NOMO-1 treated with DMSO at 0.1 percent for 48 hours (cell line): ENCODE measurements around the gene CASP3.
A peak's percentile ranks its signal among the peaks of the same experiment; 100 is the strongest.

Experiments
- DNase-seq: peaks from one replicate; lab custom pipeline; 2025; ENCODE audit not compliant: unreplicated experiment; lab: John Stamatoyannopoulos, UW

Gene CASP3

GRCh38 chr4:184649026-184649970, at the start of gene CASP3, which contains the start of gene PRIMPOL:
Gene CASP3 (minus strand): TSS chr4:184649447. CDS start chr4:184638453, 10,994 bp downstream.
Gene PRIMPOL (plus strand): TSS chr4:184649738. CDS start chr4:184657141, 7,403 bp downstream.
- DNase-seq: peak; percentile 98

- no peak for DNase-seq
These were observed 48.7 kb upstream of the CASP3 start for GRCh38 chr4:184697956-184698355.

DNA sequence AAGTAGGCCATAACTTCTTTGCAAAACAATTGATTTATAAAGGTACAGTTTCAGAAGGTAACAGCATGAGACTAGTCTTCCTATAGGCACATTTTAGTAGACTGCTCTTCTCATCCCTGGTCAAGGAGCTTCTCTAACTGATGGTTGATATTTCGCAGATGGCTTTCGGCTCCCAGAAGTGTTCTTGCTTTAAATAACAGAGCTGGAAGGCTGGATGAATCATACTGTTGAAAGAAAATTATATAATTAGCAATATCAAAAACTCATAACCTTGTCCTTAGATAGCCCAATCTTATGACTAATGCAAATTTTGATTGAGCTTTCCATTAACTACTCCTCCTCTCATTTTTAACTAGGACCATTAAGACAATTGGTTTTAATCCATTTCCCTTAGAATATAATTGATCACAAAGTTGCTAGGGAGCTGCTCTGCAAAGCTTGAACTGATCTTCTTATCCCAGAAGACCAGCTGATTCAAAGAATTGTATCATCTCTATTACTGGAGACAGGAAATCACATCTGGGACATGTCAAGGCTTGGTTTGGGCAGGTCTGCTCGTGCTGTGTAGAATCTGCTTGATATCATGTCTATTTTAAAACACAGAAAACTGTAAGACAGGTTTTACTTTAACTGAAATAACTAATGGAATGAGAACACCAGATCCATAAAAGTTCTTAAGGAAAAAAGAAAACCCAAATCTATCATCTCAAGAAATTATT, 46.1 kb upstream of the CASP3 start:
- no peak for DNase-seq

DNA sequence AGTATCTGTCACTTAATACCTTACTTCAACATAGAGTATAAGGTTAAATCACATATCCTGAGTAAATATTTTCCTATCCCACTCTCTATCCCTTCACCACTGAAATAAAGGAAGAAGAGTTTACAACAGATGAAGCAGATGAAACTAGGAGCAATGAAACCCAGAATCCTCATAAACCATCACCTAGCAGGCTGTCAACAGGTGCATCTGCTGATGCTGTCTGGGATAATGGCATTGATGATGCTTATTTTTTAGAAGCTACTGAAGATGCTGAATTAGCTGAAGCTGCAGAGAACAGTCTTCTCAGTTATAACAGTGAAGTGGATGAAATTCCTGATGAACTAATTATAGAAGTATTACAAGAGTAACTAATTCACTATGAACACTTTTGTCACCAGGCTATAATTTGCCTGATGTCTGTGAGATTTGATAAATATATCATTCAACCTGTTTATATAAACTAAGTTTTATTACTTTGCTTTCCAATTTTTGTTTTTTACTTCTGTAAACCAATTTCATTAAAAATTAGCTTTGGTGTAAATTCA, 45.2 kb upstream of the CASP3 start:
- DNase-seq: no peak

DNA sequence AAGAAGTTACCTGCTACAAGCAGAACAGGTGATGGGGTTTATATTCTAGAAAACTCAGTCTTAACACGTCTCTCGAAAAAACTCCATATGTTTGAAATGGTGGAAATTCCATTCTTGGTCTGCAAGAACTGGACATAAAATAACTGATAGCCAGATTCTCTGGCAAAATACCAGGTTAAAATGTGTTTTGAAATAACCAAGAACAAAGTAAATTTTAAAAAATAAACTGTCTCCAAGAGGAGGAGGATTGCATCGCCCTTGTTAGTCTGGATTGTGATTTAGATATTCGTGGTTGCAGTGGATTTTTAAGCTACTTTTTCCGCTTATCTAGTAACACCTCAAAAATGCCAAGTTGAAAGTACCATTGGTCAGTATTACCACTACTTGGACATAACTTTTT, 43.8 kb upstream of the CASP3 start:
- no peak for DNase-seq

DNA sequence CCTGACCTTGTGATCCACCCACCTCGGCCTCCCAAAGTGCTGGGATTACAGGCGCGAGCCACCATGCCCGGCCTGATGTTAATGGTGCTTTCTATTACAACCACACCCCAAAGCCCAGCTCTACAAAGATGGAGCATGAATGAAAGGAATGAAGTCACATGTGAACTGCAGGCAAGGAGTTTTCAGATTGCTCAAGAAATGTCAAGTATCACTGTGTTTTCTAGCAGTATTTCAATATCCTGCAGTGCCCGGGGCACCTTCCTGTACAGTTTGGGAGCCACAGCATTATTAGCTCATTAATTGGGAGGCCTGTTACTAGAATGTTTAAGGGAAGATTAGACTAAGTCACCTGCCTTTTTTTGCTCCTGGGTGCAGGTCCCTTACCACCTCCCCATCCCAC, 40.4 kb upstream of the CASP3 start:
- DNase-seq: no peak

DNA sequence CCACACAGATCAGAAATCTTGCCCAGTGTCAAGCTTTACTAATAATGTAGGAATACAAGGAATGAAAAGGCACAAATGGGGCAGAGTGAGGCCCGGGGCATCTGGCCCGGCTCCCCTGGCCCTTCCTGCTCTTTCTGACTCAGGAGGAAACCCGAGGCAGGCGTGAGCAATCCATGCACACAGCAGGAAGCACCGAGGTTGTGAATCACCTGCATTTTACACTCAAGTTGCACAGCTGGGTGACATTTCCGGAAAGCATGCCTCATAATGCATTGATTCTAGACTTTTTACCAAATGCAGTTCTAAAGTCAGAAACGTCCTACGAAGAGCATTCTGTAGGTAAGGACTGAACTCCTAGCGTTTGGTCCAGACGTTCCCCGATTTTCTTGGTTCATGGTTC, 39.2 kb upstream of the CASP3 start:
- no peak for DNase-seq

GRCh38 chr4:184688005-184688404, 38.8 kb upstream of the CASP3 start:
- DNase-seq: no peak

DNA sequence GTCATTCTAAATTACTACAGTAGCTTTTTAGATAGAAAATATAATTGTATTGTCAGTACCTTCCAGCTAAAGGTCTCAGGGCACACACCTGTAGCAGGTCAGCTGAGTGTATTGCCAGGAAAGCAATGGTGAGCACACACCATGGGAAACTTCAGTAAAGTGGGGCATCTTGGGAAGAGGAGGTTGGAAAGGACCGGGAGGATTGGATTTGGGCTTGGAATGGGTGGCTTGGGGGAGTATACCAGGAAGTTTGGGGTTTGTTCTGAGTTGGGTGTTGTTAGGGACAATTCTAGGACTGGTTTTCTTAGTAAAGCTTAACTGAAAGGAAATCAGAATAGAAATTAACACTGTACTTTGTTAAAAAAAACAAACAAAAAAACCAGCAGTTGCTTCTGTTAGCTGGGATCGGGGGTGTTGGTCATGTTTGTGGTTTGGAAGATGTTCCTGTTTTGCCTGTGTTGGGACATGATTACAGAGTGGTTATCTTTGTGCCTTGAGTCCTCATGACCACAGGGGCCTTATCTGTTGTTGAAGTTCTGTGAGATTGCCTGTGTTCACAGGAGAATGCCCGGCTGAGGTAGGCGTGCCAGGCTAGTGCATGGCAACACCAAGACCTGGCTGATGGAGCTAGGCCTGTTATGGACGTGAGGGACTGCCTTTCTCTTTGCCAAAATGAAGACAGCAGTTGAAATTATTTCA, 35.4 kb upstream of the CASP3 start:
- DNase-seq: peak; percentile 94

- DNase-seq: no peak
These were observed 32.7 kb upstream of the CASP3 start for GRCh38 chr4:184681916-184682315.

- DNase-seq: no peak
These were observed 31.5 kb upstream of the CASP3 start for GRCh38 chr4:184680698-184681097.

GRCh38 chr4:184675821-184676492, 26.7 kb upstream of the CASP3 start:
- no peak for DNase-seq

- DNase-seq: no peak
These were observed 25.8 kb upstream of the CASP3 start for GRCh38 chr4:184675018-184675417.

GRCh38 chr4:184674011-184674410, 24.8 kb upstream of the CASP3 start:
- DNase-seq: no peak

- no peak for DNase-seq
These were observed 23.5 kb upstream of the CASP3 start for GRCh38 chr4:184672741-184673140.

- no peak for DNase-seq
These were observed 21.9 kb upstream of the CASP3 start for GRCh38 chr4:184671101-184671500.

- DNase-seq: no peak
These were observed 20.0 kb upstream of the CASP3 start for GRCh38 chr4:184669251-184669650.

DNA sequence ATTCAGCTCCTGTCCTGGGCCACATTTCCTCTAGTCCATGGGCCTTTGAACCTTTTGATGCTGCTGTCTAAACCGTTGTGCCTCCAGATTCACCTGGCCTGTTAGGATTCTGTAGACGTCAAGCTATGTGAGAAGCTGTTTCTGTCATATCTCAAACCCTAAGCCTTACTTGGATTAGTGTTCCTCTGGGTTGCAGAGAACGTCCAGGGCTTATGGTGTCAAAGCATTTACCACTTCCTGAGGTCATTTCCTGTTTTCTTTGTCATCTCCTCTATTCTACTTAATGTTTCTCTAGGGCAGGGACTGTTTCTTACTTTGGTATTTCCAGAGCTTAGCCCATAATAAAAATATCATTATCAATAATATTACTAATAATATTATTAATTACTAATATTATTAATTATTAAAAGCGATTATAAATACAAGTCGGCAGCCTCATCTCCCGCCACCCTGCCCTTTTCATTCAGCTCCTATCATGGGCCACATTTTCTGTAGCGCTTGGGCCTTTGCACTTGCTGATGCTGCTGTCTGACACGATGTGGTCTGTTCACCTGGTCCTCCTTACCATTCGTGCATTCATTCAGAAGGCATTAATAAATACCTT, 19.4 kb upstream of the CASP3 start:
- DNase-seq: peak; percentile 82

GRCh38 chr4:184668096-184668495, 18.8 kb upstream of the CASP3 start:
- DNase-seq: no peak

DNA sequence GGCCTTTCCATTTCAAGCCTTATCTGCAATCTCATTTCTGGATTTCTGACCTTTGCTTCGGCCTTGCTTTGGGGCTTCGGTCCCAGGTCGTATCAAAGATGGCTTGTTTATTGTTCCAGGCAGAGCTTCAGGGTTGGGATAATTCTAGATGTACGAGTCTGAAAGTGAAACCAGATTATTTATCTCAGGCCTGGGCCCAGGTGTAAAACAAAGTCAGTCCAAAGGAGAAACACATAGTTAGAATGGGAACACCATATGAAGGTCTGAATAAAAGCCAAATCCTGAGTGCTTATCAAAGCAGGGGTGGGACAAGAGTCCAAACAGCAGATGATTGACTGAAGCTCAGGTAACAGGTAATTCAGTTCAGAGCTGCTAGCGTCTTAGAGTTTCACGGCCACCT, 17.4 kb upstream of the CASP3 start:
- no peak for DNase-seq
